K562 (cell line): ENCODE measurements around the gene MTHFS. TPM values are rescaled to one million over a fixed set of nuclear protein-coding genes. Genes with fewer than 3 reads are reported as not detected.

Experiments
- ATF7 ChIP-seq: fragments of 450-650 bp; IDR thresholded peaks from 2 replicates; pipeline ENCODE4 v1.7.1; 2014; ENCODE audit warnings: mild to moderate bottlenecking, moderate library complexity
- CREM ChIP-seq: IDR thresholded peaks from 2 replicates; pipeline ENCODE4 v1.6.1; 2014; ENCODE audit warnings: antibody characterized with exemption, low read depth
- CTCFL ChIP-seq: IDR thresholded peaks from 2 replicates; pipeline ENCODE4 v1.6.1; 2011; ENCODE audit warnings: borderline replicate concordance, low read depth, mild to moderate bottlenecking, moderate library complexity, low read length; ENCODE audit not compliant: insufficient read depth, poor library complexity, severe bottlenecking
- DACH1 ChIP-seq: fragments of 450-650 bp; IDR thresholded peaks from 2 replicates; pipeline ENCODE4 v1.6.1; 2018; ENCODE audit not compliant: partially characterized antibody
- DPF2 ChIP-seq: fragments of 450-650 bp; IDR thresholded peaks from 2 replicates; pipeline ENCODE4 v1.6.1; 2016
- E2F6 ChIP-seq, 2 experiments: IDR thresholded peaks; 2 replicates each; pipeline ENCODE4 v1.6.1; 2011; ENCODE audit warnings: borderline replicate concordance in 1 of 2, control low read depth in 1 of 2, low read depth in 1 of 2, low read length in 1 of 2, mild to moderate bottlenecking in 1 of 2, mixed read lengths in 1 of 2, moderate library complexity in 1 of 2; ENCODE audit not compliant: insufficient read depth in 1 of 2, insufficient read length in 1 of 2, poor library complexity in 1 of 2, severe bottlenecking in 1 of 2; ENCODE audit errors: extremely low read depth in 1 of 2
- FOXJ2 ChIP-seq: fragments of 200-800 bp; sonication (Bioruptor generic); IDR thresholded peaks from 2 replicates; pipeline ENCODE4 v1.6.1; 2016; ENCODE audit warnings: missing genetic modification characterization, missing compliant biosample characterization
- FOXK2 ChIP-seq, 2 experiments: fragments of 450-650 bp; IDR thresholded peaks in 1 of 2; conservative IDR thresholded peaks in 1 of 2; 2 replicates each; pipeline ENCODE4 v1.6.1; 2016; ENCODE audit warnings: low read depth in 2 of 2, mild to moderate bottlenecking in 1 of 2
- GATA2 ChIP-seq: sonication (generic); formaldehyde crosslinking; IDR thresholded peaks from 2 replicates; pipeline ENCODE4 v1.4.0; 2020; ENCODE audit warnings: mild to moderate bottlenecking, missing genetic modification reagents
- KLF6 ChIP-seq: fragments of 250-450 bp; sonication (Bioruptor Pico); IDR thresholded peaks from 2 replicates; pipeline ENCODE4 v1.4.0; 2020; ENCODE audit warnings: mild to moderate bottlenecking, moderate library complexity, borderline replicate concordance
- NR4A1 ChIP-seq, 2 experiments: fragments of 250-450 bp in 1 of 2; fragments of 450-650 bp in 1 of 2; sonication (Bioruptor Pico) in 1 of 2; IDR thresholded peaks; 2 replicates each; pipeline versions ENCODE4 v1.4.0 to v1.6.1; 2016 to 2020; ENCODE audit warnings: mild to moderate bottlenecking in 2 of 2, missing compliant biosample characterization in 1 of 2, missing genetic modification characterization in 1 of 2, moderate library complexity in 1 of 2
- NUFIP1 ChIP-seq: fragments of 450-650 bp; IDR thresholded peaks from 2 replicates; pipeline ENCODE4 v1.6.1; 2018; ENCODE audit not compliant: partially characterized antibody
- PHF20 ChIP-seq: fragments of 450-650 bp; IDR thresholded peaks from 2 replicates; pipeline ENCODE4 v1.6.1; 2018; ENCODE audit not compliant: partially characterized antibody
- PHF8 ChIP-seq: fragments of 200-600 bp; sonication (generic); IDR thresholded peaks from 2 replicates; pipeline ENCODE4 v1.6.1; 2012; ENCODE audit warnings: mixed run types, mild to moderate bottlenecking, inconsistent platforms, low read length, moderate library complexity, borderline replicate concordance
- POLR2G ChIP-seq: fragments of 200-400 bp; formaldehyde crosslinking; IDR thresholded peaks from 2 replicates; pipeline ENCODE4 v1.6.1; 2017; ENCODE audit warnings: low read depth, mild to moderate bottlenecking, antibody characterized with exemption, low read length, moderate library complexity
- POLR2H ChIP-seq: IDR thresholded peaks from 2 replicates; pipeline ENCODE4 v1.6.1; 2016; ENCODE audit warnings: missing genetic modification characterization, low read depth, mild to moderate bottlenecking, control low read depth, missing compliant biosample characterization, moderate library complexity
- RBM34 ChIP-seq: fragments of 200-400 bp; formaldehyde crosslinking; IDR thresholded peaks from 2 replicates; pipeline ENCODE4 v1.6.1; 2018; ENCODE audit warnings: low read length, borderline replicate concordance; ENCODE audit not compliant: insufficient read depth
- SNRNP70 ChIP-seq: fragments of 200-400 bp; formaldehyde crosslinking; optimal IDR thresholded peaks from 2 replicates; pipeline ENCODE3; 2017; ENCODE audit warnings: low read depth, low read length
- TCF7L2 ChIP-seq: fragments of 150-350 bp; IDR thresholded peaks from 2 replicates; pipeline ENCODE4 v1.6.1; 2016; ENCODE audit warnings: low read depth, mild to moderate bottlenecking, low read length, moderate library complexity
- TFAM ChIP-seq: fragments of 250-450 bp; sonication (Bioruptor Pico); conservative IDR thresholded peaks from 2 replicates; pipeline ENCODE4 v1.5.0; 2021; ENCODE audit warnings: mild to moderate bottlenecking, moderate library complexity
- ZBTB17 ChIP-seq: fragments of 450-650 bp; formaldehyde crosslinking; IDR thresholded peaks from 2 replicates; pipeline ENCODE4 v1.4.0; 2020; ENCODE audit warnings: mild to moderate bottlenecking
- ZFX ChIP-seq: sonication (generic); formaldehyde crosslinking; IDR thresholded peaks from 2 replicates; pipeline ENCODE4 v1.8.0; 2022; ENCODE audit warnings: mild to moderate bottlenecking, missing genetic modification reagents, moderate library complexity
- polyA plus RNA-seq, 8 experiments: library from polyadenylated mRNA; depleted of rRNA in 4 of 8; stranded (reverse) in 5 of 8; unstranded in 3 of 8; fragments of >200 nt; fragmentation: Nextera tagmentation in 2 of 8; fragmentation: Illumina TruSeq in 1 of 8; extraction: Ambion mirVana in 2 of 8; extraction: Trizol in 1 of 8; gene quantifications; 2 replicates each; pipeline versions ENCODE4 v1.2.1 to v1.2.3, GENCODE V29; 2011 to 2014; ENCODE audit warnings: inconsistent platforms in 1 of 8, missing spikeins in 1 of 8
- total RNA-seq, 7 experiments: library from RNA; depleted of rRNA in 6 of 7; stranded (reverse); fragments of >200 nt in 6 of 7; fragmentation: Illumina TruSeq in 2 of 7; extraction: Trizol in 2 of 7; gene quantifications; 2 replicates each; pipeline versions ENCODE4 v1.2.1 to v1.2.3, GENCODE V29; 2011 to 2021; ENCODE audit warnings: low replicate concordance in 1 of 7
- TF ChIP-seq, protein P1 (sequence below), 2 experiments: fragments of 450-650 bp in 1 of 2; sonication (generic) in 1 of 2; formaldehyde crosslinking; conservative IDR thresholded peaks; 2 replicates each; pipeline versions ENCODE4 v1.4.0 to v1.8.1; 2020 to 2022; ENCODE audit warnings: mild to moderate bottlenecking in 1 of 2, missing genetic modification reagents in 1 of 2

The MTHFS gene
- total and polyA plus RNA-seq, 9 of the 15 experiments (the other 6 are each of a cell fraction or from before 2014, with no cell fraction given): 17.8 to 79.3 (median 41.7) TPM

- TF ChIP-seq RBM34 (no peak), SNRNP70 (no peak), ZBTB17 (CRISPR knock-in tag) (peak; percentile 57; the same call in 1 of the 2 replicates), KLF6 (CRISPR knock-in tag) (no peak), ATF7 (peak; percentile 76), DPF2 (no peak), CTCFL (peak; percentile 74), PHF8 (peak; percentile 98), E2F6 (IDR thresholded peaks at IDR 0.05; ENCODE audit: borderline replicate concordance in 1 of 2, extremely low read depth in 1 of 2, insufficient read depth in 1 of 2, insufficient read length in 1 of 2, low read depth in 1 of 2, low read length in 1 of 2, poor library complexity in 1 of 2, severe bottlenecking in 1 of 2) (peak; percentile 46 to 95), CREM (peak; percentile 28), DACH1 (no peak), FOXJ2 (tag) (no peak), GATA2 (CRISPR knock-in tag) (no peak), POLR2G (peak; percentile 98), NUFIP1 (no peak), TFAM (CRISPR knock-in tag) (no peak), POLR2H (peak; percentile 85), PHF20 (peak; percentile 70), ZFX (CRISPR knock-in tag) (peak; percentile 96), NR4A1 (CRISPR knock-in tag; IDR thresholded peaks at IDR 0.05) (0 out of 2 replicates have a peak, but pooled peaks have one; percentile 91), NR4A1 (tag; IDR thresholded peaks at IDR 0.05) (peak; percentile 63; the same call in 1 of the 2 replicates), FOXK2 (conservative IDR thresholded peaks at IDR 0.05 in 1 of 2, IDR thresholded peaks at IDR 0.05 in 1 of 2; ENCODE audit: low read depth in 2 of 2) (no peak), TCF7L2 (no peak)
- TF ChIP-seq, protein P1, sequence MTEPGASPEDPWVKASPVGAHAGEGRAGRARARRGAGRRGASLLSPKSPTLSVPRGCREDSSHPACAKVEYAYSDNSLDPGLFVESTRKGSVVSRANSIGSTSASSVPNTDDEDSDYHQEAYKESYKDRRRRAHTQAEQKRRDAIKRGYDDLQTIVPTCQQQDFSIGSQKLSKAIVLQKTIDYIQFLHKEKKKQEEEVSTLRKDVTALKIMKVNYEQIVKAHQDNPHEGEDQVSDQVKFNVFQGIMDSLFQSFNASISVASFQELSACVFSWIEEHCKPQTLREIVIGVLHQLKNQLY (CRISPR knock-in tag; conservative IDR thresholded peaks at IDR 0.05): no peak
Measured at GRCh38 chr15:79896634-79897379, at the start of gene MTHFS (continued).
